ENCODE results near the gene TEAD3.
"Not testable (repeated sequence)": the region's sequence is repeated elsewhere in the genome, so short reads cannot be mapped to it uniquely, and the experiment has no call there.

Gene TEAD3

DNA sequence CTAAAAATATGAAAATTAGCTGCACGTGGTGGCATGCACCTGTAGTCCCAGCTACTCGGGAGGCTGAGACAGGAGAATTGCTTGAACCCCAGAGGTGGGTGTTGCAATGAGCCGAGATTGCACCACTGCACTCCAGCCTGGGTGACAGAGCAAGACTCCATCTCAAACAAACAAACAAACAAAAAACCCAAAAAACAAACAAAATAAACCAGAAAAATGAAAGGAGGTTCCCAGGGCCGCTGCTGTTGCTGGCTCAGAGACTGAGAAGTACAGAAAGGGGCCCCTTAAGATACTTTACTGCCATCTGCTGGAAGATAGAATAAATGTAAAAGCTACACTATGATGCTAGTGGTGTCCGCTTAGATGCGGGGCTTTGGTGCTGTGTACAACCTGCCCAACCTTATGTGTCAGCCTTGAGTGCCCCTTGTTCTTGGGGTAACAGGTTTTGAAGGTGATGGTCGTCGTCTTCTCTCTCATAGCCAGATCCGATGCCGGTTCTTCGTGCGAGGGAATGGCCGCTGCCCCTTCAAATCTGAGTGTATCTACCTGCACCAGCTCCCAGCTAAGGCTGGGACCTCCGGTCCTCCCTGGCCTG, 47.5 kb downstream of the TEAD3 start:
- no peak for DNase-seq (ENCODE audit: low read depth)

- DNase-seq (ENCODE audit: low read depth), result no peak
Measured at GRCh38 chr6:35448191-35448590, 48.7 kb downstream of the TEAD3 start.

- no peak for DNase-seq (ENCODE audit: low read depth)
Measured at GRCh38 chr6:35445691-35446090, 51.2 kb downstream of the TEAD3 start.

DNA sequence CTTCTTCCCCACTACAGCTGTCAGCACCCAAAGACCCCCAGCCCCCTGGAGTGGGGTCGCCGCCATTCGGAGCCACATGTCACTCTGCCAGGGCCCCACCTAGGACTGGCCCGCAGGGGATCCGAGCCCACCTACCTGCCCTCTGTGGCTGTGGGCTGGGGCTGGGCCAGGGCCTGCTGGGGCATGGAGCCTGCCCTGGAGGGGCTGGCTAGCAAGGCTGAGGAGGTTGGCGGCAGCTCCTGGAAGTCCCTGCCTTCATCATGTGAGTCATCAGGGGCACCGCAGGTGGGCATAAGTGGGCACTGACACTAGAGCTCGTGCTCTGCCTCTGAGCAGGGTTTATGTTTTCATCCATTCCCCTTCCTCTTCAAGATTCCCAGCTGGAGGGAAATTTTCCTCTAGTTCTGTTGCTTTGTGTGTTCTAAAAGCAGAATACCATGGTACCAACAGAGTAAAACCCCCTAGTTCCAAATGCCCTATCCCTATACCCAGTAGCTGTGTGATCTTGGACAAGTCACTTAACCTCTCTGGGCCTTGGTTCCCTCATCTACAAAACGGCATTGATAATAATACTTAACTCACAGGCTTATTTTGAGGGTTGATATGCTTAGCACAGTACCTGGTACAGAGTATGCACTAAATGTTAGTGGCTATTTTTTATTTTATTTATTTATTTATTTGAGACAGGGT, 53.4 kb downstream of the TEAD3 start:
- DNase-seq (ENCODE audit: low read depth), result no peak

DNA sequence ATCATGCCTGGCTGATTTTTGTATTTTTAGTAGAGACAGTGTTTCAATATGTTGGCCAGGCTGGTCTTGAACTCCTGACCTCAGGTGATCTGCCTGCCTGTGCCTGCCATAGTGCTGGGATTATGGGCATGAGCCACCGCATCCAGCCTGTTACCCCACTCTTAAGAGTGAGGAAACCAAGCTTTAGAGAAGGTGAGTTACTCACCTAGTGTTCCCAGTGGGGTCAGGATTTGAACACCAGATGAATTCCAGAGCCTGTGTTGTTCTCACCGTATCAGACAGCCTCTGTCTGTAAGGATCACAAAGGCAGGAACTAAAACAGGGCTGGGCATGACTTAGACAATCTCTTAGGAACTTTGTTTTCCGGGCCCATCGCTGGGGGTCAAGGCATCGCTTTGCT, 54.2 kb downstream of the TEAD3 start:
- DNase-seq (ENCODE audit: low read depth), result no peak

GRCh38 chr6:35441642-35442041, 55.2 kb downstream of the TEAD3 start:
- DNase-seq (ENCODE audit: low read depth), result no peak

GRCh38 chr6:35441205-35441604, 55.7 kb downstream of the TEAD3 start:
- DNase-seq (ENCODE audit: low read depth), result no peak

- no peak for DNase-seq (ENCODE audit: low read depth)
Measured at GRCh38 chr6:35439308-35439707, 57.6 kb downstream of the TEAD3 start.

DNA sequence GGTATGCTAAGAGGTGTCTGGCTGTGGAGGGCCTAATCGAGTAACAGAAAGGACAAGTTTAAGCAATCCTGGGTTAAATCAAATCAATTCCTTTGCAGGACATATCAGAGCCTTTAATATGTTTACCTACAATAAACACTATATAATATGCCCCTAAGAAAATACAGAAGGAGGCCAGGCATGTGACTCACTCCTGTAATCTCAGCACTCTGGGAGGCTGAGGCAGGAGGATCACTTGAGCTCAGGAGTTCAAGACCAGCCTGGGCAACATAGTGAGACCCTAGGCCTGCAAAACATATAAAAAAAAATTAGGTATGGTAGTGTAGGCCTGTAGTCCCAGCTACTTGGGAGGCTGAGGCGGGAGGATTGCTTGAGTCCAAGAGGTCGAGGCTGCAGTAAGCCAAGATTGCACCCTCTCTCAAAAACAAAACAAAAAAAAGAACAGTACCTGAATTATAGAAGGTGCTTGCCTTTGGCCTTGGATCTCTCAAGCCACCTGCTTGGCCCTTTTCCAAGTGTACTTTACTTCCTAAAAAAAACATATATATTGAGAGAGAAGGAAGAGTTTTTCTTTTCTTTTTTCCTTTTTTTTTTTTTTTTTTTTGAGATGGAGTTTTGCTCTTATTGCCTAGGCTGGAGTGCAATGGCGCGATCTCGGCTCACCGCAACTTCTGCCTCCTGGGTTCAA, 58.4 kb downstream of the TEAD3 start:
- not testable (repeated sequence) for DNase-seq (ENCODE audit: low read depth)

DNA sequence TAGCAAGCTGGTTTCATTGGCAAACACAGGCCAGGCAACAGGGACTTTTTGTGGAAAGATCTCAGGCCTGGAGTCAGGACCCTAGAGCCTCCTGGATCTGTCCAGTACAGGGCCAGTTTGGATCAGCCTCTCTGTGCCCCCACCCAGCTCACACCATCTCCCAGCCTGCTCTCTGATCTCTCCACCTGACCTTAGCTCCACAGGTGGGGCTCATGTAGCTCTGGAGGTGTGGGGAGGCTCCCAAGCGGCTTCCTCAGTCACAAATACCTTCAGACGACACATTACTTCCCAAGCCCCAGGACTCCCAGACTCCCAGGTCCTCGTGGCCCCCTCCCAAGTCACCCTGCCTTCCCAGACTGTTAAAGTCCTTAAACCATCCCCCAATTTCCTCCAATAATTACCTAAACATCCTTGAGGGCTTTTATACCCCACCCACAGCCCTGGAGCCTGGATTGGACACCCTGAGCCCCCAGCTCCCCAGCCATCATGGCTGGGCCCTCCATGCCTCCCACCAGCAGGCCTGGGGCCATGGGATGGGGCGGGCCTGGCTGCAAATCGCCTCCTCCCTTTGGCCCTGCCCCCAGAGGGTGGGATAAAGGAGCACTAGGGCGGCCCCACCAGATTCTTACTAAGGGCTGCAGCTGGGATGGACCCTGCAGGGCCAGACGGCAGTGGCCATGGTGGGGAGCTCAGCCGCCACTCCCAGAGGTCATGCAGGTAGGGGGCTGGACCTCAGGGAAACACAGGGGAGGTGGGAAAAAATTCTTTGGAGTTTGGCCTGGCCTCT, 60.6 kb downstream of the TEAD3 start:
- no peak for DNase-seq (ENCODE audit: low read depth)

DNA sequence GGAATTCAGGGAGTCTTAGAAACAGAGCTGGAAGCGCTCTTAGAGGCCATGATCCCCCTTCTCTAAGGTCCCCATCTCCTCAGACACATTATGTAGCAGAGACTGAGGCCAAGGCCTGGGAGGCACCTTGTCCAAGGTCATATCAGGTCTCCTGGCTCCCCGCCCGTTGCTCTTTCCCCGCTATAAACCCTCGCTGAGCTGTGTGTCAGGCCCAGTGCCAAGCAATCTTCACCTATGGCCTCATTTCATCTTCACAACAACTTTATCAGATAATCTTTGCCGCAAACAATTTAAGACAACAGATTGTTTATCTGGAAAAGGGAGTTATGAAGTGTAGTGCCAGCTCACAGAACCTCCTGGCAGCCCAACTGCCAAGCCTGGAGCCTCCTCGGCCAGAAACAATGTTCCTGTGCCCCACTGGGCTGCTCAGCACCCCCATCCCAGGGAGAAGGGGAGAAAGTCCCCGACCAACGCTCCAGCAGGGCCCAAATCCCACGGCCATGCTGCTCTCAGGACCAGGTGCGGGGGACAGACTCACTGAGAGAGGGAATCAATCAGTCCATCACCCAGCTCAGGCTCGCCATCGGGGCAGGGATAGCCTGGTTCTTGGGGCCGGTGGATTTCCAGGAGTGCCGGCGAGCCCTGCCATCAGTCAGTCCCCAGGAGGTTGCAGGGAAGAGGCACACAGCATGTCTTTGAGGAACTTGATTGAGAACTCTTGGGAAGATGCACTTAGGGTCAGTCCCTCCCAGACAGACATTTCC, 61.6 kb downstream of the TEAD3 start:
- no peak for DNase-seq (ENCODE audit: low read depth)

DNA sequence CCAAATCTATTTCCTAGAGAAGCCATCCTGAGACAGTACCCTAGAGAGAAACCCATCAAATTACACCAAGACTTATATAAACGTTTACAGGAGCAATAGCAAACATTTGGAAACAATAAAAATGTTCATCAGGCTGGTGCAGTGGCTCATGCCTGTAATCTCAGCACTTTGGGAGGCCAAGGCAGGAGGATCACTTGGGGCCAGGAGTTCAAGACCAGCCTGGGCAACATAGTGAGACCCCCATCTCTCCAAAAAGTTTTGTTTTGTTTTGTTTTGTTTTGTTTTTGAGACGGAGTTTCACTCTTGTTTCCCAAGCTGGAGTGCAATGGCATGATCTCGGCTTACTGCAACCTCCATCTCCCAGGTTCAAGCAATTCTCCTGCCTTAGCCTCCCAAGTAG, 64.2 kb downstream of the TEAD3 start:
- not testable (repeated sequence) for DNase-seq (ENCODE audit: low read depth)

DNA sequence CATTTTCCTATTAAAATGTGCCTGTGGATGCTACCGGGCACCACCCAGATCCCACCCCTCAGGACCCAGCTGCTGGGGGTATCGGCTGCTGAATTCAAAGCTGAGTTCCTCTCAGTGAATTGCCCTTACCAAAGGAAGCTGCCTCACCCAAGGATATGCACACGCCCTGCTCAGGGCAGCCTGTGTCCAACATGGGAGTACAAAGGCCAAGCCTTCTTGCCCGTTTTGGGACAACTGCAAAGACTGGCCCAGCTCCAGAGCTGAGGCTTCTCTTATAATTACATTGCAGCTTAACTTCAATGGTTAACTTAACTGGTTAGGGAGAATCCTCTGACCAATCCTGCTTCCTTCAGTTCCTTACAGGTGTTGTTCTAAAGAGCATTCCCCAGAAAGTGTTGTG, 64.6 kb downstream of the TEAD3 start:
- no peak for DNase-seq (ENCODE audit: low read depth)

GRCh38 chr6:35429463-35429862, 67.4 kb downstream of the TEAD3 start:
- DNase-seq (ENCODE audit: low read depth), result no peak

GRCh38 chr6:35428421-35429149, 68.3 kb downstream of the TEAD3 start:
- no peak for DNase-seq (ENCODE audit: low read depth)

GRCh38 chr6:35427851-35428321, 69.0 kb downstream of the TEAD3 start:
- DNase-seq (ENCODE audit: low read depth), result no peak

- DNase-seq (ENCODE audit: low read depth), result no peak
Measured at GRCh38 chr6:35427435-35427834, 69.4 kb downstream of the TEAD3 start.

DNA sequence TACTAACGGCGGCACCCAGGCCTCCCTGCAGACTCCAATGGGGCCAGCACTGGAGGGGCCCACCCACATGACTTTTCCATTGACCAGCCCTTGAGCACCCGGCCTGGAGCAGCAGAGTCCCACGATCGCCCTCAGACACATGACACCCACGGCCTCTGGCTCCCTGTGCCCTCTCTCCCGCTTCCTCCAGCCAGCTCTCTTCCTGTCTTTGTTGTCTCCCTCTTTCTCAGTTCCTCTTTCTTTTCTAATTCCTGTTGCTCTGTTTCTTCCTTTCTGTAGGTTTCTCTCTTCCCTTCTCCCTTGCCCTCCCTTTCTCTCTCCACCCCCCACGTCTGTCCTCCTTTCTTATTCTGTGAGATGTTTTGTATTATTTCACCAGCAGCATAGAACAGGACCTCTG, 70.8 kb downstream of the TEAD3 start:
- no peak for DNase-seq (ENCODE audit: low read depth)

GRCh38 chr6:35425284-35425683, 71.6 kb downstream of the TEAD3 start:
- DNase-seq (ENCODE audit: low read depth), result no peak
